Neural cell (in vitro differentiated cells): Measurements from ENCODE around the gene CUBN. TPM values are rescaled to one million over a fixed set of nuclear protein-coding genes. Genes with fewer than 3 reads are reported as not detected.

ENCODE experiments used
- H2AFZ ChIP-seq: fragments of 200-600, 300-800 bp; sonication (generic), shearing (Covaris generic); 2 replicates; pipeline ENCODE4 v1.6.0; 2014; ENCODE audit warnings: low read depth, mild to moderate bottlenecking, antibody characterized with exemption, low read length, moderate library complexity
- H3F3A ChIP-seq: fragments of 200-600 bp; shearing (Covaris generic); 2 replicates; pipeline ENCODE4 v1.6.1; 2016; ENCODE audit warnings: mild to moderate bottlenecking, moderate library complexity, mixed read lengths, antibody characterized with exemption, low read length; ENCODE audit not compliant: insufficient read depth, poor library complexity, severe bottlenecking
- H3K27ac ChIP-seq: fragments of 200-600, 300-800 bp; sonication (generic), shearing (Covaris generic); 2 replicates; pipeline ENCODE4 v1.5.1; 2014; ENCODE audit warnings: mild to moderate bottlenecking, low read length, moderate library complexity
- H3K27me3 ChIP-seq: fragments of 300-800, 200-600 bp; sonication (generic), shearing (Covaris generic); 2 replicates; pipeline ENCODE4 v1.6.0; 2014; ENCODE audit warnings: mild to moderate bottlenecking, low read depth, low read length, moderate library complexity; ENCODE audit not compliant: insufficient read depth
- H3K36me3 ChIP-seq: fragments of 300-800, 200-600 bp; sonication (generic), shearing (Covaris generic); 2 replicates; pipeline ENCODE4 v1.5.1; 2014; ENCODE audit warnings: mild to moderate bottlenecking, antibody characterized with exemption, low read length, moderate library complexity; ENCODE audit not compliant: insufficient read depth
- H3K4me2 ChIP-seq: fragments of 300-800, 200-600 bp; sonication (generic), shearing (Covaris generic); 2 replicates; pipeline ENCODE4 v1.6.0; 2014; ENCODE audit warnings: mild to moderate bottlenecking, low read length
- H3K4me3 ChIP-seq: fragments of 300-800, 200-600 bp; sonication (generic), shearing (Covaris generic); 2 replicates; pipeline ENCODE4 v1.5.1; 2014; ENCODE audit warnings: mild to moderate bottlenecking, low read length, moderate library complexity
- H3K79me2 ChIP-seq: fragments of 200-600 bp; shearing (Covaris generic); replicated peaks from 2 replicates; pipeline ENCODE4 v1.6.0; 2014; ENCODE audit warnings: mild to moderate bottlenecking, low read length, moderate library complexity; ENCODE audit not compliant: insufficient read depth
- H3K9ac ChIP-seq: fragments of 300-800, 200-600 bp; sonication (generic), shearing (Covaris generic); 2 replicates; pipeline ENCODE4 v1.6.1; 2016; ENCODE audit warnings: mild to moderate bottlenecking, low read length, mixed read lengths
- H3K9me2 ChIP-seq: fragments of 200-600 bp; shearing (Covaris generic); 2 replicates; pipeline ENCODE4 v1.6.1; 2016; ENCODE audit warnings: mild to moderate bottlenecking, low read length, mixed read lengths; ENCODE audit not compliant: insufficient read depth
- H3K9me3 ChIP-seq: fragments of 200-600, 300-800 bp; sonication (generic), shearing (Covaris generic); 2 replicates; pipeline ENCODE4 v1.6.1; 2016; ENCODE audit warnings: mild to moderate bottlenecking, mixed run types, low read length, moderate library complexity, mixed read lengths
- H4K20me1 ChIP-seq: fragments of 200-600 bp; shearing (Covaris generic); 2 replicates; pipeline ENCODE4 v1.6.1; 2016; ENCODE audit warnings: mild to moderate bottlenecking, mixed run types; ENCODE audit not compliant: insufficient read depth
- EP300 ChIP-seq: fragments of 450-650 bp; conservative IDR thresholded peaks from 2 replicates; pipeline ENCODE4 v1.6.1; 2014; ENCODE audit warnings: antibody characterized with exemption, mild to moderate bottlenecking, moderate library complexity; ENCODE audit not compliant: poor library complexity, severe bottlenecking
- EZH2 ChIP-seq: fragments of 200-600, 300-800 bp; shearing (Covaris generic), sonication (generic); IDR thresholded peaks from 2 replicates; pipeline ENCODE4 v1.6.1; 2014; ENCODE audit warnings: antibody characterized with exemption, low read length, borderline replicate concordance, mild to moderate bottlenecking; ENCODE audit not compliant: insufficient read depth, poor library complexity, severe bottlenecking
- MXI1 ChIP-seq: fragments of 450-650 bp; conservative IDR thresholded peaks from 2 replicates; pipeline ENCODE4 v1.6.1; 2014; ENCODE audit warnings: antibody characterized with exemption, mild to moderate bottlenecking; ENCODE audit not compliant: poor library complexity, severe bottlenecking
- POLR2AphosphoS5 ChIP-seq: IDR thresholded peaks from 2 replicates; pipeline ENCODE4 v1.6.1; 2012
- RAD21 ChIP-seq: fragments of 450-650 bp; conservative IDR thresholded peaks from 2 replicates; pipeline ENCODE4 v1.6.1; 2014; ENCODE audit warnings: antibody characterized with exemption, mild to moderate bottlenecking, moderate library complexity
- SMC3 ChIP-seq: fragments of 450-650 bp; conservative IDR thresholded peaks from 2 replicates; pipeline ENCODE4 v1.6.1; 2014; ENCODE audit warnings: antibody characterized with exemption, mild to moderate bottlenecking, moderate library complexity; ENCODE audit not compliant: poor library complexity
- TAF1 ChIP-seq: IDR thresholded peaks from 2 replicates; pipeline ENCODE4 v1.6.1; 2012; ENCODE audit warnings: low read depth
- polyA plus RNA-seq: library from polyadenylated mRNA; depleted of rRNA; stranded (reverse); fragments of >200 nt; gene quantifications from 2 replicates; pipeline ENCODE4 v1.2.3, GENCODE V29; 2014
- TF ChIP-seq, protein P1 (sequence below): fragments of 450-650 bp; IDR thresholded peaks from 2 replicates; pipeline ENCODE4 v1.5.1; 2014; ENCODE audit warnings: antibody characterized with exemption, mild to moderate bottlenecking, moderate library complexity; ENCODE audit not compliant: poor library complexity, severe bottlenecking
- TF ChIP-seq, protein P2 (sequence below): IDR thresholded peaks from 2 replicates; pipeline ENCODE4 v1.6.1; 2012; ENCODE audit warnings: borderline replicate concordance

Gene CUBN
- polyA plus RNA-seq, 1 donor from 2014 or later, result 7.1 TPM

DNA sequence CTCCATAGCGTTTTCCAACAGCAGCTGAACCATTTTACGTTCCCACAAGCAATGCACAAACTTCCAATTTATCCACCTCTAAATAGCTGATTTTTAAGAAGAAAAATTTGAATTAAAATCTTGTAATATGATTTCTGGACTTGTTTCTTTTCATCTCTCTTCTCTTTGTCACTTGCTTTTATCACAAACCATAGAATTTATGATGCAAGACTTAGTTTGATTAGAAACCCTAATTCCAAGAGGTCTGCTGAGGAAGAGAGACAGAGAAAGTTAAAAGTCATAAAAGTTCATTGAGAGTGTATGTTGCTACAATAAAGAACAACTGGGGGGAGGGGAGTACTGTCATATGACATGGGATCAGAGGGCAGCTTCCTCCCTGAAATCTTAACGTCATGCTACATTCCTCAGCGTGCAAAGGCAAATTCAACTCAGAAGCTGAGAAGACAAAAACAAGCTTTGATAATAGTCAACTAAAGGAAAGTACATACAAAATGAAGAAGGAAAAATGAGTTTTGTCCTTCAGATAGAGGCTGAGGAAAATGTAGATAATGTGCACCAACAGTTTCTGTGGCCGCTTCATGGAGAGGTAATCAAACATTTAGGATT lies 18.4 kb upstream of the CUBN start:
- TF ChIP-seq, protein P1, sequence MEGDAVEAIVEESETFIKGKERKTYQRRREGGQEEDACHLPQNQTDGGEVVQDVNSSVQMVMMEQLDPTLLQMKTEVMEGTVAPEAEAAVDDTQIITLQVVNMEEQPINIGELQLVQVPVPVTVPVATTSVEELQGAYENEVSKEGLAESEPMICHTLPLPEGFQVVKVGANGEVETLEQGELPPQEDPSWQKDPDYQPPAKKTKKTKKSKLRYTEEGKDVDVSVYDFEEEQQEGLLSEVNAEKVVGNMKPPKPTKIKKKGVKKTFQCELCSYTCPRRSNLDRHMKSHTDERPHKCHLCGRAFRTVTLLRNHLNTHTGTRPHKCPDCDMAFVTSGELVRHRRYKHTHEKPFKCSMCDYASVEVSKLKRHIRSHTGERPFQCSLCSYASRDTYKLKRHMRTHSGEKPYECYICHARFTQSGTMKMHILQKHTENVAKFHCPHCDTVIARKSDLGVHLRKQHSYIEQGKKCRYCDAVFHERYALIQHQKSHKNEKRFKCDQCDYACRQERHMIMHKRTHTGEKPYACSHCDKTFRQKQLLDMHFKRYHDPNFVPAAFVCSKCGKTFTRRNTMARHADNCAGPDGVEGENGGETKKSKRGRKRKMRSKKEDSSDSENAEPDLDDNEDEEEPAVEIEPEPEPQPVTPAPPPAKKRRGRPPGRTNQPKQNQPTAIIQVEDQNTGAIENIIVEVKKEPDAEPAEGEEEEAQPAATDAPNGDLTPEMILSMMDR, result no peak
- TF ChIP-seq TAF1 (no peak), MXI1 (no peak), SMC3 (no peak), EZH2 (no peak), POLR2AphosphoS5 (no peak)
- TF ChIP-seq, protein P2, sequence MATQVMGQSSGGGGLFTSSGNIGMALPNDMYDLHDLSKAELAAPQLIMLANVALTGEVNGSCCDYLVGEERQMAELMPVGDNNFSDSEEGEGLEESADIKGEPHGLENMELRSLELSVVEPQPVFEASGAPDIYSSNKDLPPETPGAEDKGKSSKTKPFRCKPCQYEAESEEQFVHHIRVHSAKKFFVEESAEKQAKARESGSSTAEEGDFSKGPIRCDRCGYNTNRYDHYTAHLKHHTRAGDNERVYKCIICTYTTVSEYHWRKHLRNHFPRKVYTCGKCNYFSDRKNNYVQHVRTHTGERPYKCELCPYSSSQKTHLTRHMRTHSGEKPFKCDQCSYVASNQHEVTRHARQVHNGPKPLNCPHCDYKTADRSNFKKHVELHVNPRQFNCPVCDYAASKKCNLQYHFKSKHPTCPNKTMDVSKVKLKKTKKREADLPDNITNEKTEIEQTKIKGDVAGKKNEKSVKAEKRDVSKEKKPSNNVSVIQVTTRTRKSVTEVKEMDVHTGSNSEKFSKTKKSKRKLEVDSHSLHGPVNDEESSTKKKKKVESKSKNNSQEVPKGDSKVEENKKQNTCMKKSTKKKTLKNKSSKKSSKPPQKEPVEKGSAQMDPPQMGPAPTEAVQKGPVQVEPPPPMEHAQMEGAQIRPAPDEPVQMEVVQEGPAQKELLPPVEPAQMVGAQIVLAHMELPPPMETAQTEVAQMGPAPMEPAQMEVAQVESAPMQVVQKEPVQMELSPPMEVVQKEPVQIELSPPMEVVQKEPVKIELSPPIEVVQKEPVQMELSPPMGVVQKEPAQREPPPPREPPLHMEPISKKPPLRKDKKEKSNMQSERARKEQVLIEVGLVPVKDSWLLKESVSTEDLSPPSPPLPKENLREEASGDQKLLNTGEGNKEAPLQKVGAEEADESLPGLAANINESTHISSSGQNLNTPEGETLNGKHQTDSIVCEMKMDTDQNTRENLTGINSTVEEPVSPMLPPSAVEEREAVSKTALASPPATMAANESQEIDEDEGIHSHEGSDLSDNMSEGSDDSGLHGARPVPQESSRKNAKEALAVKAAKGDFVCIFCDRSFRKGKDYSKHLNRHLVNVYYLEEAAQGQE, result no peak
- no peaks in the 10 kb centered on the region for H4K20me1 ChIP-seq
- H3K4me2 ChIP-seq, result no peak overlapping the region
- H3K27ac ChIP-seq, result no peak overlapping the region
- H3K36me3 ChIP-seq, result peaks cover 6% of the 10 kb centered on the region
- H3K9ac ChIP-seq, result no peak overlapping the region
- no peaks in the 10 kb centered on the region for H3K9me2 ChIP-seq
- H3K79me2 ChIP-seq, result no peaks in the 10 kb centered on the region
- no peak overlapping the region for H2AFZ ChIP-seq
- H3K9me3 ChIP-seq, result no peaks in the 10 kb centered on the region
- H3F3A ChIP-seq, result no peaks in the 10 kb centered on the region
- no peaks in the 10 kb centered on the region for H3K27me3 ChIP-seq
- no peak overlapping the region for H3K4me3 ChIP-seq

DNA sequence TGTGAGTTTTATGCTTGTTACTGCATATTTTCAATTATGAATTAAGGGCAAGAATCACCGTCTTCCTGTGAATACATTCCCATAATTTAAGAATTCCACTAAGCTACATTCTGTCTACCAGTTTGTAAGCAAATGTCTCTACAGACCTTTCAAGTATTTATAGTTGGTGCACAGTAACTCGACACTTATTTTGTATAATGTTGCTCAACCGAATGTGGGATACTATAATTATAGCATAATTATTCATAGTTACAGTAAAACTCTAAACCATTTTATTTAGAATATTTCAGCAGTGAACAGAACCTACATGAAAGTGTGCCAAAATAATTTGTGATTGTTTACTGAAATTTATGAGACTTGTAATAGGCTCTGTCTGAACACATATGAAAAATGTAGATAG lies 17.3 kb upstream of the CUBN start:
- no peaks in the 10 kb centered on the region for H3K9me2 ChIP-seq
- peaks cover 6% of the 10 kb centered on the region for H3K36me3 ChIP-seq
- no peak overlapping the region for H3K4me3 ChIP-seq
- H4K20me1 ChIP-seq, result no peaks in the 10 kb centered on the region
- H3K79me2 ChIP-seq, result no peaks in the 10 kb centered on the region
- no peaks in the 10 kb centered on the region for H3F3A ChIP-seq
- H3K9me3 ChIP-seq, result no peaks in the 10 kb centered on the region
- no peaks in the 10 kb centered on the region for H3K27me3 ChIP-seq
- no peak overlapping the region for H2AFZ ChIP-seq
- H3K9ac ChIP-seq, result no peak overlapping the region
- no peak for TF ChIP-seq RAD21
- no peak for TF ChIP-seq POLR2AphosphoS5
- TF ChIP-seq EP300, result no peak
- TF ChIP-seq EZH2, result no peak
- no peak for TF ChIP-seq MXI1
- TF ChIP-seq, protein P1, result no peak
- TF ChIP-seq SMC3, result no peak
- no peak for TF ChIP-seq TAF1
- H3K4me2 ChIP-seq, result no peak overlapping the region
- no peak overlapping the region for H3K27ac ChIP-seq
